Astrocyte (in vitro differentiated cells and primary cell): Measurements from ENCODE around the gene ZNF518B. TPM values are rescaled to one million over a fixed set of nuclear protein-coding genes. Genes with fewer than 3 reads are reported as not detected.

ENCODE experiments used
- DNase-seq: peaks from one replicate; pipeline ENCODE4 v3.0.0-alpha.2; 2010; ENCODE audit warnings: low read depth
- FAIRE-seq: peaks from 2 replicates; lab custom pipeline; 2011; peaks lifted over from hg19 to GRCh38; lab: Jason Lieb, UNC
- H2AFZ ChIP-seq: 2 replicates; pipeline ENCODE4 v1.6.0; 2012; ENCODE audit warnings: low read depth, low read length, inconsistent platforms
- H3K27ac ChIP-seq: 2 replicates; pipeline ENCODE4 v1.5.1; 2011; ENCODE audit warnings: low read depth, low read length, inconsistent platforms
- H3K27me3 ChIP-seq: 2 replicates; pipeline ENCODE4 v1.6.0; 2011; ENCODE audit warnings: low read length, inconsistent platforms; ENCODE audit not compliant: insufficient read depth
- H3K36me3 ChIP-seq: 2 replicates; pipeline ENCODE4 v1.5.1; 2011; ENCODE audit warnings: low read length, inconsistent platforms; ENCODE audit not compliant: insufficient read depth
- H3K4me1 ChIP-seq: 2 replicates; pipeline ENCODE4 v1.5.1; 2011; ENCODE audit warnings: low read length, inconsistent platforms; ENCODE audit not compliant: insufficient read depth
- H3K4me2 ChIP-seq: 2 replicates; pipeline ENCODE4 v1.6.0; 2012; ENCODE audit warnings: low read length, inconsistent platforms
- H3K4me3 ChIP-seq: 2 replicates; pipeline ENCODE4 v1.5.1; 2011; ENCODE audit warnings: low read depth, mild to moderate bottlenecking, low read length, inconsistent platforms; ENCODE audit not compliant: insufficient read depth
- H3K79me2 ChIP-seq: 2 replicates; pipeline ENCODE4 v1.6.0; 2012; ENCODE audit warnings: mild to moderate bottlenecking, low read length, inconsistent platforms; ENCODE audit not compliant: insufficient read depth
- H3K9ac ChIP-seq: 2 replicates; pipeline ENCODE4 v1.6.0; 2012; ENCODE audit warnings: mild to moderate bottlenecking, low read length, inconsistent platforms
- H3K9me3 ChIP-seq: 2 replicates; pipeline ENCODE4 v1.5.1; 2012; ENCODE audit warnings: low read depth, mild to moderate bottlenecking, low read length, inconsistent platforms; ENCODE audit not compliant: insufficient read depth
- H4K20me1 ChIP-seq: 2 replicates; pipeline ENCODE4 v1.6.0; 2012; ENCODE audit warnings: low read length, inconsistent platforms; ENCODE audit not compliant: insufficient read depth
- H3K27ac Mint-ChIP-seq: one replicate; pipeline ENCODE4 v1.8.0; 2021; ENCODE audit warnings: mild to moderate bottlenecking, mixed read lengths; ENCODE audit not compliant: unreplicated experiment
- H3K27me3 Mint-ChIP-seq: one replicate; pipeline ENCODE4 v1.8.0; 2021; ENCODE audit warnings: low read depth, mixed read lengths; ENCODE audit not compliant: unreplicated experiment
- H3K36me3 Mint-ChIP-seq: one replicate; pipeline ENCODE4 v1.8.0; 2021; ENCODE audit warnings: low read depth, mixed read lengths; ENCODE audit not compliant: unreplicated experiment
- H3K4me1 Mint-ChIP-seq: one replicate; pipeline ENCODE4 v1.8.0; 2021; ENCODE audit warnings: low read depth, mixed read lengths; ENCODE audit not compliant: unreplicated experiment
- H3K4me3 Mint-ChIP-seq: one replicate; pipeline ENCODE4 v1.8.0; 2021; ENCODE audit warnings: mild to moderate bottlenecking, moderate library complexity, mixed read lengths; ENCODE audit not compliant: unreplicated experiment
- H3K9me3 Mint-ChIP-seq: one replicate; pipeline ENCODE4 v1.8.0; 2021; ENCODE audit warnings: mild to moderate bottlenecking, mixed read lengths; ENCODE audit not compliant: unreplicated experiment
- CTCF ChIP-seq: IDR thresholded peaks from 2 replicates; pipeline ENCODE4 v1.5.1; 2011; ENCODE audit warnings: low read depth, mild to moderate bottlenecking, inconsistent platforms, low read length, moderate library complexity; ENCODE audit not compliant: insufficient read depth
- EZH2 ChIP-seq: IDR thresholded peaks from 2 replicates; pipeline ENCODE4 v1.6.1; 2012; ENCODE audit warnings: mild to moderate bottlenecking, low read length, inconsistent platforms; ENCODE audit not compliant: insufficient read depth
- total RNA-seq: library from RNA; stranded (reverse); gene quantifications from 2 replicates; pipeline ENCODE4 v1.2.1, GENCODE V29; 2021

ZNF518B gene
- total RNA-seq, 1 donor from 2014 or later: 33.1 TPM

DNA sequence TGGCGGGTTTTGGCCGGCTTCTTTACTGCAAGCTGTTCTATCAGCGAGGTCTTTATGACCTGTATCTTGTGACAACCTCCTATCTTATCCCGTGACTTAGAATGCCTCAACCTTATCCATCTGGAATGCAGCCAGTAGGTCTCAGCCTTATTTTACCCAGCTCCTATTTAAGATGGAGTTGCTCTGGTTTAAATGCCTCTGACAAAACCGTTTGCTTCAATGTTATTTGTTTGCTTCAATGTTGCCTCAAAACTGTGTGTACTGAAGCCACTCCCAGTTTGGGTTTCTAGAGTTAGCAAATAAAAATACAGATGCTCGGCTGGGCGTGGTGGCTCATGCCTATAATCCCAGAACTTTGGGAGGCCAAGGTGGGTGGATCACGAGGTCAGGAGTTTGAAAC is 51.6 kb downstream of the ZNF518B start:
- H3K4me3 Mint-ChIP-seq: no peak overlapping the region
- Histone ChIP-seq H3K9me3 (no peaks in the 10 kb centered on the region), H3K27ac (no peak overlapping the region), H4K20me1 (no peaks in the 10 kb centered on the region), H3K27me3 (no peaks in the 10 kb centered on the region), H3K36me3 (no peaks in the 10 kb centered on the region), H3K79me2 (no peaks in the 10 kb centered on the region), H3K4me3 (no peak overlapping the region), H2AFZ (no peak overlapping the region), H3K4me2 (no peak overlapping the region), H3K4me1 (no peaks in the 10 kb centered on the region), H3K9ac (no peak overlapping the region)
- no peak overlapping the region for H3K27ac Mint-ChIP-seq
- FAIRE-seq (no peak), DNase-seq (no peak)
- TF ChIP-seq EZH2 (no peak), CTCF (no peak)
- H3K27me3 Mint-ChIP-seq: peaks cover 13% of the 10 kb centered on the region
- H3K36me3 Mint-ChIP-seq: no peaks in the 10 kb centered on the region
- H3K9me3 Mint-ChIP-seq: no peaks in the 10 kb centered on the region
- H3K4me1 Mint-ChIP-seq: no peaks in the 10 kb centered on the region

- H3K36me3 ChIP-seq: no peaks in the 10 kb centered on the region
- H3K9me3 Mint-ChIP-seq: no peaks in the 10 kb centered on the region
- no peaks in the 10 kb centered on the region for H3K36me3 Mint-ChIP-seq
- no peak overlapping the region for H3K27ac ChIP-seq
- no peak overlapping the region for H2AFZ ChIP-seq
- no peak overlapping the region for H3K4me3 ChIP-seq
- no peak overlapping the region for H3K4me3 Mint-ChIP-seq
- H3K4me1 ChIP-seq: no peaks in the 10 kb centered on the region
- H3K27ac Mint-ChIP-seq: no peak overlapping the region
- H4K20me1 ChIP-seq: no peaks in the 10 kb centered on the region
- FAIRE-seq: peak; percentile 85
- no peaks in the 10 kb centered on the region for H3K27me3 ChIP-seq
- no peaks in the 10 kb centered on the region for H3K9me3 ChIP-seq
- no peak overlapping the region for H3K9ac ChIP-seq
- no peaks in the 10 kb centered on the region for H3K4me1 Mint-ChIP-seq
- TF ChIP-seq EZH2 (no peak), CTCF (peak; percentile 38)
- H3K27me3 Mint-ChIP-seq: peaks cover 13% of the 10 kb centered on the region
- no peaks in the 10 kb centered on the region for H3K79me2 ChIP-seq
- peak; percentile 2 for DNase-seq
- H3K4me2 ChIP-seq: no peak overlapping the region
Observed at GRCh38 chr4:10403633-10404445, 53.4 kb downstream of the ZNF518B start.

GRCh38 chr4:10395971-10396580 is 61.1 kb downstream of the ZNF518B start:
- no peak overlapping the region for H3K4me3 ChIP-seq
- no peak overlapping the region for H3K9ac ChIP-seq
- H3K27me3 ChIP-seq: no peaks in the 10 kb centered on the region
- FAIRE-seq: no peak
- H3K9me3 ChIP-seq: no peaks in the 10 kb centered on the region
- no peaks in the 10 kb centered on the region for H3K79me2 ChIP-seq
- no peak for DNase-seq
- Mint-ChIP-seq H3K27ac (no peak overlapping the region), H3K27me3 (no peaks in the 10 kb centered on the region), H3K9me3 (peaks cover 12% of the 10 kb centered on the region), H3K4me3 (no peak overlapping the region), H3K36me3 (no peaks in the 10 kb centered on the region), H3K4me1 (no peaks in the 10 kb centered on the region)
- H4K20me1 ChIP-seq: no peaks in the 10 kb centered on the region
- TF ChIP-seq CTCF (no peak), EZH2 (no peak)
- no peaks in the 10 kb centered on the region for H3K4me1 ChIP-seq
- no peak overlapping the region for H3K4me2 ChIP-seq
- no peak overlapping the region for H2AFZ ChIP-seq
- no peak overlapping the region for H3K27ac ChIP-seq
- H3K36me3 ChIP-seq: no peaks in the 10 kb centered on the region
